GM08714 (cell line): ENCODE measurements around the gene REST.
"Not testable (repeated sequence)": the region's sequence is repeated elsewhere in the genome, so short reads cannot be mapped to it uniquely, and the experiment has no call there.

Source experiments
- H3K4me3 ChIP-seq: fragments of 200-500 bp; sonication (Bioruptor generic); 2 replicates; pipeline ENCODE4 v1.5.1; 2014; ENCODE audit warnings: mild to moderate bottlenecking, low read length, inconsistent platforms
- ZNF274 ChIP-seq: IDR thresholded peaks from 2 replicates; pipeline ENCODE4 v1.6.1; 2012; ENCODE audit warnings: mild to moderate bottlenecking, low read depth, low read length

Gene REST

GRCh38 chr4:56902703-56903102 is 5.0 kb upstream of the REST start:
- no peak overlapping the region for H3K4me3 ChIP-seq
- TF ChIP-seq ZNF274, result no peak

- H3K4me3 ChIP-seq, result no peak overlapping the region
- TF ChIP-seq ZNF274, result no peak
These were observed 1.9 kb upstream of the REST start for GRCh38 chr4:56905796-56906195.

DNA sequence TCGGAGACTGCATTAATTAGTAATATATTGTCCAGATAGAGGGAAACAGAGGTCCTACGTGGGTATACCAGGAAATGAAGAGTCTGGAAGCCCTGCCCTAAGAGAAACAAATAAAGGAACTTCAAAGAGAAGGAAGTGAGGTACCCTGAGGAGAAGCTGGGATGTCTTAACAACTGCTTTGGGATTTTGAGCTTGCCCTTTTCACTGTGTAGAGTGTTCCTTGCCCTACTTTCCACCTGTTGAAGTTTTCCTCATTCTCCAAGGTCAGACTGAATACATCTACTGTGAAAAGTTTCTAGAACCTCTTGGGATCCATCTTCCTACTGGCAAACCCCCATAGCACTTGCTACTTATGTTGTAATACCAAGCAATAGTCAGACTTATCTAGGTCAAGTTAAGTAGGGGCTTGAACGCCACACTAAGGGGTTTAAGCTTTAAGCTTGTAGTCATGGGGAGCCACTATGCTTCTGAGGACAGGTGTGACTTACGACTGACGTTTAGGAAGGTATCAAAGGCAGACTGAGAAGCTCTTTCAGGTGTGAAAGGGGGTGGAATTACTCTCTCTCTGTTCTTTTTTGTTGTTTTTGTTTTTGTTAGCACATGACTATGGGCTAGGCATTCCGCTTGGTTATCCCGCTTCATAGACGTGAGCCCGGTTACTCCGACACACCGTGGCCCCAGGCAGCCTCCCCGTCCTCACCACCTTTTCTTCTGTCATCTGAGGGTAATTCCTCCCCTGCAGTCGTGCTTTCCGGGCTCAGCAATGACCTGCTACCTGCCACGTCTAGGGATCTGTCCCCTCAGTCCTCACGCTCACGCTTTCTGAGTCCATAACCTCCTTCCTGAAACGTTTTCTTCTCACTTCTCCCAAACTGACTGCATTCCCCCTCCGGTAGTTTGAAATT is 959 bp upstream of the REST start:
- H3K4me3 ChIP-seq, result peak overlapping the region; percentile 67

DNA sequence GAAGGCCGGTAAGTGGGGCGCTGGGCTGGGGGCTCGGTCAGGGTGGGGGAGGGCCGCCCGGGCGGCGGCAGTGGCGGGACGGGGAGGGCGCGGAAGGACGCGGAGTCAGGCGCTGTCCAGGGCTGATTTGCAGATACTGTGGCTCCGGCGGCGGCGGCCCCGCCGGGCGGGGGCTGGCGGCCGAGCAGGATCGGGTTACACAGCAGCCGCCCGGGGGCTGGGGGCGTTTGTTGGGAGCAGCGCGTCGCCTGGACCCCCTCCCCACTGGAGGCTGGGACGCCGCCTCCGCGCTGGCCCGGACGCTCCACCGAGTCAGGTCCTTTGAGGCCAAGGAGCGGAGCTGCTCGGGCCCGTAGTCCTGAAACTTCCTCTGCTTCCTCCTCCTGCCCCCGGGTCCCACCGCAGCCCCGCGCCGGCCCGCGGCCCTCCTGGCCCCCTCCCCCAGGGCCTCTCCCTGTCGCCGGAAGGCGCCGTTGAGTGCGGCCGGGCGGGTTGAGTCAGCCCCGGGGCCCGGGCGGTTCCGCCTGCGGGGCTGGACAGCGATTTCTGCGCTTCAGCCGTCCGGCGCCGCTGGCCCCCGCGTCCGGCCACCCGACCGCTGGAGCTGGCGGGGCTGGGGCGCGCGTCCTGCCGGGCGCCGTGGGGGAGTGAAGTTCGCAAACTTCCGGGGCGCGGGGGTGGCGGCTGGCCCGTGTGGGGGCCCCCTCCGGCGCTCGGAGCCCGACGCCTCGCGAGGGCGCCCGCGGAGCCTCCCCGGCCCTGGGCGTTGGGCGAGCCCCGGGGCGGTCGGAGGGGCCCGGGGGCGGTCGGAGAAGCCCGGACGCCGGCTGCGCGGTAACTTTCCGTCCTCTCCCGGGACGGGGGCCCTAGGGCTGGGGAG is 746 bp downstream of the REST start:
- TF ChIP-seq ZNF274, result no peak
- peak overlapping the region; percentile 87 for H3K4me3 ChIP-seq

More for the DNA sequence above, 959 bp upstream of the REST start:
- TF ChIP-seq ZNF274, result no peak

DNA sequence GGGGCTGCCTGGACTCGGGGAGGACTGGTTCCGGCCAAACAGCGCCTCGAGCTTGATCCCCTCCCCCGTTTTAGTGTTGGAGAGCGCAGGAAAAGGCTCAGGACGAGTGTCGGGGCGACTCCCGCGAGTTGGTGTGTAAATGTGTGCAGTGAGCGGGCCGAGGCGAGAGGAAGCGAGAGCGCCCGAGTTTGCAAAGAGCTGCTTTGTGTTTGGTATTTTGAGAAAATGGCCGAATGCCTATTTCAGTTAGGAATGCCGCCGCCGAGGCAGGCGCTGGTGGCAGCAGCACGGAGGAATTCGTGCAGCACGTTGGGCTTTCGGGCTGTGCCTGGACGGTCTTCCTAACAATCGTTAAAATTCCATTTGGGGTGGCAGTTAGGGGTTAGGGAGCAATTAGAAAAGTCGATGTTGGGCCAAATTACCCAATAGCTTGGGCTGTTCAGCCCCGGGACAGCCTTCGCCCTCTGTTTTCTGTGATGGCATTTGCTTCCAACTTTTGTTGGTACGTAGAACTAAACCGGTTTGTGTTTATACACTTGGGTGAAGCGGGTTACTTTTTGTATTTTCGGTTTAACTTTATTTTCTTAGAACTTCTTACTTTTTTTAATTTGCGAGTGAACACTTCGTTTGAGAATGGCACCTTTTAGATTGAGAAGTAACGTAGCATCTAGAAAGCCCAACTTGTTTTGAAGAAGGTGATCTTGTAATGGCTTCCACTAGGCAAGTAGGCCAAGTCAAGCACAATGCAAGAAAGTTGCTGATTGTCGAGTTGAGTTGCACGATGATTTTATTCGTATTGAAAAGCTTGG is 1.6 kb downstream of the REST start:
- H3K4me3 ChIP-seq, result peak overlapping the region; percentile 87
- TF ChIP-seq ZNF274, result no peak

- H3K4me3 ChIP-seq, result peak overlapping the region; percentile 52
These were observed 2.7 kb downstream of the REST start for GRCh38 chr4:56910172-56910967.

GRCh38 chr4:56914336-56914735 is 6.6 kb downstream of the REST start:
- H3K4me3 ChIP-seq, result no peak overlapping the region
- TF ChIP-seq ZNF274, result no peak

More at GRCh38 chr4:56910172-56910967, 2.7 kb downstream of the REST start:
- TF ChIP-seq ZNF274, result no peak

DNA sequence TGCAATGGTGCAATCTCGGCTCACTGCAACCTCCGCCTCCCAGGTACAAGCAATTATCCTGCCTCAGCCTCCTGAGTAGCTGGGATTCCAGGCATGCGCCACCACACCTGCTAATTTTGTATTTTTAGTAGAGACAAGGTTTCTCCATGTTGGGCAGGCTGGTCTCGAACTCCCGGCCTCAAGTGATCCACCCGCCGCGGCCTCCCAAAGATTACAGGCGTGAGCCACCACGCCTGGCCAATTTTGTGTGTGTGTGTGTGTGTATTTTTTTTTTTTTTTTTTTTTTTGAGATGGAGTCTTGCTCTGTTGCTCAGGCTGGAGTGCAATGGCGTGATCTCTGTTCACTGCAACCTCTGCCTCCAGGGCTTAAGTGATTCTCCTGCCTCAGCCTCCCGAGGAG is 7.3 kb downstream of the REST start:
- H3K4me3 ChIP-seq, result not testable (repeated sequence)

DNA sequence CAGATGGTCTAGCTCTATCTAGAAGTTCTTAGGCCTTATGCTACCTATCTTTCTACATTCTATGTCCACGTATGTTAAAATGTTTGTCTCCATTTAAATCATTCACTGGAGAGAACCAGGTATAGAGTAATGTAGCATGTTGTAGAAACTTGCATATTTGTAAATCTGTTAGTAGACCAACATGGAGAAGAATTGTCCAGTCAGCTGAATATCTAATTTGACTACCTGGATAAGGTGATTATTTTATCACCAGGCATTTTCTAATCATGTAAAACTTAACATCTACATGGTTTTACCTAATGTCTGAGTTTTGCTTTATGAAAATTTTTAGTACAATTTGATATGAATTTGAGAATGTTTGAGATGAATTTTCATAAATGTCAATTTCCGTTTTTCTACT is 19.5 kb downstream of the REST start:
- H3K4me3 ChIP-seq, result no peak overlapping the region
- TF ChIP-seq ZNF274, result no peak

GRCh38 chr4:56930638-56931037 is 22.9 kb downstream of the REST start:
- H3K4me3 ChIP-seq, result no peak overlapping the region
- no peak for TF ChIP-seq ZNF274

DNA sequence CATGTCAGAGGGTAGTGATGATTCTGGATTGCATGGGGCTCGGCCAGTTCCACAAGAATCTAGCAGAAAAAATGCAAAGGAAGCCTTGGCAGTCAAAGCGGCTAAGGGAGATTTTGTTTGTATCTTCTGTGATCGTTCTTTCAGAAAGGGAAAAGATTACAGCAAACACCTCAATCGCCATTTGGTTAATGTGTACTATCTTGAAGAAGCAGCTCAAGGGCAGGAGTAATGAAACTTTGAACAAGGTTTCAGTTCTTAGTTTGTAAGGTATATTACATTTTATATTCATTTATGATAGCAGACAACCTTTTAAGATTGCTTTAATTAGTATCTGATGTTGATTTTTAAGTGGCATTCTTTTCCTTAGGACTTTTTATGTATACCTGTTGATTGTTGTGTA is 24.2 kb downstream of the REST start:
- TF ChIP-seq ZNF274, result no peak
- no peak overlapping the region for H3K4me3 ChIP-seq

- TF ChIP-seq ZNF274, result no peak
- H3K4me3 ChIP-seq, result no peak overlapping the region
These were observed 29.6 kb downstream of the REST start for GRCh38 chr4:56937262-56937661.

GRCh38 chr4:56939826-56940225 is 32.1 kb downstream of the REST start:
- not testable (repeated sequence) for H3K4me3 ChIP-seq
